NT2/D1 (cell line): ENCODE results near the gene MTMR10.

ENCODE experiments used
- YY1 ChIP-seq: IDR thresholded peaks from 2 replicates; pipeline ENCODE4 v1.6.1; 2011; ENCODE audit not compliant: insufficient read length, insufficient read depth
- ZNF274 ChIP-seq: IDR thresholded peaks from 2 replicates; pipeline ENCODE4 v1.6.1; 2011; ENCODE audit warnings: mild to moderate bottlenecking, low read depth, low read length

DNA sequence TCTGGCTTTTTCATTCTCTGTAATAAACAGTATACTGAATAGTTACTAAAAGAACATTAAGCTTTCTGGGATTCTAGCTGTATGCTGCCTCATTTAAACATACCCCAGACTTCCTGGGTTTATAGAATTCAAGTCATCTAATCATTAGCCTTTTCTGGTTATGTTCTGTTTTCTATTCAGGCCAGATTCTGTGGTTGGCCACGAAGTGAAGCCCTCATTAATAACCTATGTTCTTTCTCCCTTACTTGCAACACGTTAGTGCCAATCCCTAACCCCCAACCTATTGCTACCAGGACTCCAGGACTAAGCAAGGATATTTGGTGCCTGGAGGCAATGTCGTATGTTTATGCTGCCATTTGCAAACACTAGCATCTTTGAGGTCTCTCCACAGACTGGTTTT lies 28.6 kb upstream of the MTMR10 start:
- no peak for TF ChIP-seq ZNF274
- TF ChIP-seq YY1: no peak
